ENCODE data around the gene PEDS1. TPM values are rescaled to one million over a fixed set of nuclear protein-coding genes. Genes with fewer than 3 reads are reported as not detected.
"Not testable (repeated sequence)": the region's sequence is repeated elsewhere in the genome, so short reads cannot be mapped to it uniquely, and the experiment has no call there.

Gene PEDS1
- total RNA-seq, 1 experiment from 2014 or later = 61.9 TPM

DNA sequence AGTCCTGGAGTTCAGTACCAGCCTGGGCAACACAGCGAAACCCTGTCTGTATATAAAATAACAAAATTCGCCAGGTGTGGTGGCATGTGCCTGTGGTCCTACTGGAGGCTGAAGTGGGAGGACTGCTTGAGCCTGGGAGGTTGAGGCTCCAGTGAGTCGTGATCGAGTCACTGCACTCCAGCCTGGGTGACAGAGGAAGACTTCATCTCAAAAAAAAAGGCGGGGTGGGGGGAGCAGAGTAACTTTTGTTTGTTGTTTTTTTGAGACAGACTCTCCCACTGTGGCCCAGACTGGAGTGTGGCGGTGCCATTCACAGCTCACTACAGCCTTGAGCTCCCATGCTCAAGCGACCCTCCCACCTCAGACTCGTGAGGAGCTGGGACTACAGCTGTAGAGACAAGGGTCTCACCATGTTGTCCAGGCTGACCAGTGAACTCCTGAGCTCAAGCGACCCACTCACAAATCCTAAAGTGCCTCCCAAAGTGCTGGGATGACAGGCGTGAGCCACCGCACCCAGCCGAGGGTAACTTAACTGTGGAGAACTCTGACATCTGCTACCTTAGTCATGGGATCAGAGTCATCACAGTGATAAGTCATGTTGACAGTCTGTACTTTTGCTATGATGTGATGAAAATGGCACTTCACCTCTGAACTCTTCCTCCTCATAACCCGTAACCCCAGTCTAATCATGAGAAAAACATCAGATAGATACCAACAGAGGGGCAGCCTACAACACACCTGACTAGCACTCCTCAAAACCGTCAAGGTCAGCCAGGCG, 16.5 kb downstream of the PEDS1 start:
- DNase-seq (ENCODE audit: low read depth) = peak; percentile 79

DNA sequence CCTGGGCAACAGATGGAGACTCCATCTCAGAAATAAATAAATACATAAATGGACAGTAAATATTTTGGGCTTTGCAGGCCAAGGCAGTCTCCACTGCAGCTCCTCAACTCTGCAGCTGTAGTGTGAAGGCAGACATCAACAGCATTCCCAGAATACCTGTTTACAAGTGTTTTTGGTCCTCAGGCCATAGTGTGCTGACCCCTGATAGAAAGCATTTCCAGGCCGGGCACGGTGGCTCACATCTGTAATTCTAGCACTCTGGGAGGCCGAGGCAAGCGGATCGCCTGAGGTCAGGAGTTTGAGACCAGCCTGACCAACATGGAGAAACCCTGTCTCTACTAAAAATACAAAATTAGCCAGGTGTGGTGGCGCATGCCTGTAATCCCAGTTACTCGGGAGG, 18.4 kb downstream of the PEDS1 start:
- not testable (repeated sequence) for DNase-seq (ENCODE audit: low read depth)

DNA sequence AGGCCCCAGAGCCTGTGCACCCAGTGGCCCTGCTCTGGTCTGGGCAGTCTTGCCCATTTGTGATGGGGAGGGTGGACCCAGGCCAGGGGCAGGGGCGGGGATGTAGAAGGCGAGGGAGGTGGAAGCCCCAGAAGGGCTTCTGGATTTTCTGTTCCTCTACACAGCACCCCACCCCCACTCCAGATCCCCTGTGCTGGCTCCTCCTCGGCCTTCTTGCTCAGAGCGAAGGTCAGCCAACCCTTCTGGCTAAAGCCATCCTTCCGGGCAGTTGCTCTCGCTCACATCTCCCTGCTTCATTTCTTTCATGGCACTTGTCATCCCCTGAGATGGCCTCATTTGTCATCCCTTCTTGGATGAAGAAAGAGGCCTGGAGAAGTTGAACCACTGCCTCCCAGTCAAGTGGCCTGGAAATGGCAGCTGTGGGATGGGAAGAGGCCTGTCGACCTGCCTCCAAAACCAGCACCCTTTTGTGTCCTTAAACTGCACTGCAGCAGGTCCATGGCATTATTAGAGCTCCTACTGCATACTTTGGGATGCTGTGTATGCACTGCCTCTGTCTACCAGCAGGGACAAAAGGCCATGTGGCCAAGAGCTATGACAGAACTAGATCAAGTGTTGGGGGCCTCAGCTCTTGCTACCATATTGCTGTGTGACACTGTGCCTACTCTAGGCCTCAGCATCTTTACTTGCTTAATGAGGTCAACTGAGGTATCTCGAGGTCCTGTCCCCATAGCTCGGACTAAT, 19.9 kb downstream of the PEDS1 start:
- no peak for DNase-seq (ENCODE audit: low read depth)

DNA sequence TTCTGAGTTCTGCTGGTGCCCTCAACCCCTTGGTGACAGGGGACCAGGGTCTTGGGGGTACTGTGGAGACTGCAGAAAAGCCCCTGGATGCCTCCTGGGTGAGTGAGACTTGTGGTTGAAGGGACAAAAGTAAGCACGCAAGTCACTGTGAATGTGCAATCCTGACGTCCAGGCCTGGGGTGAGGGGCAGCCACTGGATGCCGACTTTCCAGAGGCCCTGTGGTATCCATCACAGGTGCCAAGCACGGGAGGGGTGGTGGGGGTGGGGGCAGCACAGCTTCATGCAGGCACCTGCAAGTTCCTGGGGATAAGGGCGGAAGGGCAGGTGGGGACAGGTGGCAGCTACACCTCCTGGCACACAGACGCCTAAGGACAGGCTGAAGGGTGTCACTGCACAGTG, 20.5 kb downstream of the PEDS1 start:
- DNase-seq (ENCODE audit: low read depth) = no peak

DNA sequence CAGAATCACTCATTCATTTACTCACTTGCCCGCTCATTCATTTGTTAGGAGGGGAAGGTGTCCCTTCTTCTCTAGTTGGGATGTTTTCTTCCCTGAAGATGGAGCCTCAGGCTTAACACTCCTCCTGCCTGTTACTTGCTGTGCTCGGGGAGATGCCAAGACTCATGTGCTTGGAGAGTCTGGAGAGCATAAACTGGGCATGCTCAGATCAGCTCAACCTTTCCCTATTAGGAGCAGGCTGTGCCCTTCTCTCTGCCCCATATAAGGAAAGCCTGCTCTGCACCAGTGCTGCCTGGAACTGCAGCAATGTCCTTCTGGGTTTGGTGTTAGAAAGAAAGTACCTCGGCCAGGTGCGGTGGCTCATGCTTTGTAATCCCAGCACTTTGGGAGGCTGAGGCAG, 22.5 kb downstream of the PEDS1 start:
- DNase-seq (ENCODE audit: low read depth) = peak; percentile 33

DNA sequence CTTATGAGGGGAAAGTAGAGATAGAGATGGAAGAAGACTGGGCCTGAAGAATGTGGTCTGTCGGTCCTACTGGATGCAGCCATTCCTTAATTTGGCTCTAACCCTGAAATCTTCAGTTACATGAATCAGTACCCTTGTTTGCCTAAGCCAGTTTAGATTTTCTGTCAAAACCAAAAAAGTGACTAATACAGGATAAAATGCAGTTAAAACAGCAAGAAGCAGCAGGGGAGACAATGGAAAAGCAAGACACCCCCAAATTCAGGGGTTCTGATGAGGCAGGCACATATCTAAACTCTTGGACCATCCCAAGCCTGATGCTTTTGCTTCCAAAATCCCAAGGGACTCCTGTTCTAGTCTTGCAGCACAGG, 23.2 kb downstream of the PEDS1 start:
- peak; percentile 14 for DNase-seq (ENCODE audit: low read depth)

DNA sequence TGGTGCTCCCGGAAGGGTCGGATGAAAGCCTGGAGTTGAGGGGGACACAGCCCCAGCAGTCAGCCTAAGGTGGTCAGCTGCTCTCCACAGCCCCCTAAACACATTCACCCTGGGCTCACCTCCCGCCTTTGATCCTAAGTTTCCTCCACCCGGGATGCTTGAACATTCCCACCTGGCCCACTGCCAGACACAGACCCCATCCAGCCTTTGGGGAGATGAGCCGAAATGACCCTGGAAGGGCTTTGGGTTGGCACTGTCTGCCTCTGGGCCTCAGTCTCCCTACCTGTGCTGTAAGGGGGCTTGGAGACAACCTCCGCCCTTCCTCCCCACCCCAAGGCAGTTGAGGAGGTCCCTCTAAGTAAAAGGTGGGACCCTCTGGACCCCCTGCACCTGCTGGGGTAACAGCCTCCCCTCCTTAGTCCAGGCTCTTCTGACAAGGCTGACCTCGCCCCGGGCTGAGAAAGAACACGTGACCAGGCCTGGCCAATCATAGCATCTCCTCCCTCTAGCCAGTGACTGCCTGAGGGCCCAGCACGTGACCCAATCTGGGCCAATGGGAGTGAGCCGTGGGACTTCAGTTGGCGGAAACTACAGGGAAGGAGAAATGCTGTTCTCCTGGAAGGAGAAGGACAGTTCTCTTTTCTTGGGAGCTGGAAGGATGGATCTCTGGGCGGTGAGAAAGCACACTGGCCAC, 23.7 kb downstream of the PEDS1 start:
- DNase-seq (ENCODE audit: low read depth) = peak; percentile 27

DNA sequence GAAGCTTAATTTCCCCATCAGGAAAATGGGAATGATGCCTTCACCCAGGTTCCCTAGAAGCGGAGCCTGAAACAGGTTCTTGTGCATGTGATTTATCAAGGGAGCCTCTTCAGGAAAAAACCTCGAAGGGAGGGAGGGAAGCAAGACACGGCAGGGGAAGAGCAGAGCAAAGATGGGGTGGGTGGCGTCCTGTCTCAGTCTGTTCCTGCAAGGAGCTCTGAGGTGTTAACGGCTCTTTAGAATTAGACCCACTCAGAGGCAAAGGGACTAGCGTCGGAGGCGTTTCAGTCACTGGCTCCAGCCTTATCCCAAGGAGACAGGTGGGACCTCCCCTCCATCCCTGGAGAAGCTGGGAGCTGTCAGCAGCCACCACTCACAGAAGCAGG, 25.0 kb downstream of the PEDS1 start:
- DNase-seq (ENCODE audit: low read depth) = no peak

DNA sequence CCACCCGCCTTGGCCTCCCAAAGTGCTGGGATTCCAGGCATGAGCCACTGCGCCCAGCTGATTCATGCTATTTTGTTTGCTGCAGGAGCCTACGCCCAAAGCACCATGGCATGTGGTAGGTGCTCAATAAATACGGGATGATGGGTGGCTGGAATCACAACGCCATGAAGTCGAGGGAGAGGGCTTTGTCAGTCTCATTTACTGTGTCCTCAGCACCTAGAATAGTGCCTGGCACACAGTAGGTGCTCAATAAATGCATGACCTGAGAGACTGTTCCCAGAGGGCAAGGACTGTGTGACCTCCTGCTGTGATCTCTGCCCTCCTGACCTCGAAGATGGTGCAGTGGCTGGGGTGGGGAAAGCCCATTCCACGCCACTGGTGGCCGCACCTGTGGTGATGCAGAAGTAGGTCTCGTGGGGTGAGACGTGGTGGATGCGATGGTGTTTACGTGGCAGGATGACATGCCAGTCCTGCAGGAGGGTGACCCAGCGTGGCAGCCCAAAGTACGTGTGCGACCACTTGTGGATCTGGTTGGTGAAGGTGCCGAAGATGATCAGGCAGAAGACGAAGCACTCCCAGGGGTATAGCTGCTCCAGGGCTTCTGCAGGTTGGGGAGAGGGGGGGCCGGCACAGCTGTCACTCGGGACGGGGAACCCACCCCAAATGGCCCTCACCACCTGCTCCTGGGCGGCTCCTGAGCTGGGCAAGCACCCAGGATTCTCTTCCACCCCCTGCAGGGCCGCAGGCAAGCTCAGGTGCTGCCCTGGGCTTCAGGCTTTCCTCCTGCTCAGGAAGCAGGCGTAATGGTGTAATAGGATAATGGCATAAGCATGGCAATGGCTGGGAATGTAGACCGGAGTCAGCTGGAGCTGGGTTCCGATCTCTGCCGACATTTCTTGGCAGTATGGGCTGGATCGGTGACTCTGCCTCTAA, 25.7 kb downstream of the PEDS1 start:
- DNase-seq (ENCODE audit: low read depth) = no peak

DNA sequence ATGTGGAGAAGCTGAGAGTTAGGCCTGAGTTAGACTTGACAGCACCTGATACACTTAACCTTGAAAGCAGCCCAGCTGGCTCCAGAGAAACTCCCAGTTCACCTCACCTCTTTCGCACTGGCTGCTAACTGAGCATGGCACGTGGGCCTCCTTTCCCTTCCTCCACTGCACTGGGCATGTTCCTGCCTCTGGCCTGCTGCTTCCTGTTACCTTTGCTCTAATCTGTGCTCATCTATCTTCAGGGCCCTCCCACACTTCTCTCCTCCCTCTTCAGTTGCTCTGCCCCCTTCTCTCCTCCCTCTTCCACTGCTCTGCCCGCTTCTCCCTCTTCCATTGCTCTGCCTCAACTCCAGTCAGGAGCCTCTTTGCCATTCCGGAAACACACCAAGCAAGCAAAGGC, 26.9 kb downstream of the PEDS1 start:
- no peak for DNase-seq (ENCODE audit: low read depth)

DNA sequence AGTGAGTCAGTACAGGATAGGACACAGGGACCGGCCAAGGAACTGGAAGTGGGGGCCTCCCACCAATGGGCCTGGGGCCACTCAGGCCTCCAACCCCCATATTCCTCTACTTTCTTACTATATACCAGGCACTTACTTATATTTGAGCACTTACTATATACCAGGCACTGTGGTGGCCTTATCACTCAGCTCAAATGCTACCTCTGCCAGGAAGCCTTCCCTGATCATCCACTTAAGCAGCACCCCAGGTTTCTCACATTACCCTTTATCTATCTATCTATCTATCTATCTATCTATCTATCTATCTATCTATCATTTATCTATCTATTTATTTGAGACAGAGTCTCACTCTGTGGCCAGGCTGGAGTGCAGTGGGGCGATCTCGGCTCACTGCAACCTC, 28.2 kb downstream of the PEDS1 start:
- no peak for DNase-seq (ENCODE audit: low read depth)

DNA sequence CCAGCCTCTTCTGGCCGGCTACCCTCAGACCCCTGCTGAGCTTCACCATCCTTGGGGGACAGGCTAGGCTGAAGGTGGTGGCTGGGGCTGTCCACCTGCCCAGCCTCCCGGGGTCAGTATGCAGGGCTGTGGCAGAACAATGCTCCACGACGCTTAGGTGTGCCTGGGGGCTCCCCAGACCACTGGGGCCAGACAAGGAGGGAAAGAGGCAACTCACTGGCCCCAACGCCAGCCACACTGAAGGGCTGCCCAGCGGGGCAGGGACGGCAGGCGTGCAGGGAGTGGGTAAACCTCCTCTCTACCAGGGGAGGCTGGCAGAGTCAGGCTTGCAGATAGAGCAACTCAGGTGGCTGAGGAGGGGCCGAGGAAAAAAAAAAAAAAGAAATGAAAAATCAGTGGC, 29.0 kb downstream of the PEDS1 start:
- no peak for DNase-seq (ENCODE audit: low read depth)

DNA sequence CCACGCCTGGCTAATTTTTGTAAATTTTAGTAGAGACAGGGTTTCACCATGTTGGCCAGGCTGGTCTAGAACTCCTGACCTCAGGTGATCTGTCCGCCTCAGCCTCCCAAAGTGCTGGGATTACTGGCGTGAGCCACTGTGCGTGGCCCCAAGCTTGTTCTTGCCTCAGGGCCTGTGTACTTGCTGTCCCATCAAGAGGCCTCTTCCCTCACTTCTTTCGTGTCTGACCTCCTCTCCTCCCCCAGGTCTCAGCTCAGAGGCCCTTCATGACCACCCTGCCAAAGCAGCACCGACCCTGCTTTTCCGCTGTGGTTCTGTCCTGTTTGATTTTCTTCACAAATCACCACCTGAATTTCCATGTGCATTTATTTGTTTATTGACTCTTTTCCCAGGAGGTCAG, 30.1 kb downstream of the PEDS1 start:
- no peak for DNase-seq (ENCODE audit: low read depth)

DNA sequence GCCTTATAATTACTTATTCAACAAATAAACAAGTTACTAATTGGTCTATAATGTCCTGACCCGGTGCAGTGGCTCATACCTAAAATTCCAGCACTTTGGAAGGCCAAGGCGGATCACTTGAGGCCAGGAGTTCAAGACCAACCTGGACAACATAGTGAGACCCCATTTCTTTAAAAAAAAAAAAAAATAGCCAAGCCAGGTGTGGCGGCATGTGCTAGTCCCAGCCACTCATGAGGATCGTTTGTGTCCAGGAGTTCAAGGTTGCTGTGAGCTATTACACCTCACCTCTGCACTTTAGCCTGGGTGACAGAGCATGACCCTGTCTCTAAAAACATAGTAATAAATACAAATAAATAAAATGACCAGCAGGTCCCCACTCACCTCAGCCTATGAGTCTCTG, 30.8 kb downstream of the PEDS1 start:
- no peak for DNase-seq (ENCODE audit: low read depth)

DNA sequence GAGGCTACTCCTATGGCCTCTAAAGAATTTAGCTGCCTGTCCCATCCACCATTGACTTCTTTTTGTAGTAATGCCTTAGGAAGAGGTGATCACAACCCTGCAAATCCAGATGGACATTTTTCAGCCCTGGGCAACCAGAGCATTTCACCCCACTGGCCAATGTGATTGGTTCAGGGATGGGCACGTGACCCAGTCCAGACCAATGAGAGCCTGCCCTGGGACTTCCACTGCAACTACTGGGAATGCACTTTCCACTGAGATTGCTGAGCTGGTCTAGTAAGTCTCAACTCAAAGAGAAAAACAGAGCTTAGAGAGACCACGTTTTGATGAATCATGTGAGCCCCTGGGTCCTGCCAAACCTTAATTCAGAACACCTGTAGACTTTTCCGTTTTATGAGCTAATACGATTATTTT, 31.7 kb downstream of the PEDS1 start:
- DNase-seq (ENCODE audit: low read depth) = peak; percentile 76

DNA sequence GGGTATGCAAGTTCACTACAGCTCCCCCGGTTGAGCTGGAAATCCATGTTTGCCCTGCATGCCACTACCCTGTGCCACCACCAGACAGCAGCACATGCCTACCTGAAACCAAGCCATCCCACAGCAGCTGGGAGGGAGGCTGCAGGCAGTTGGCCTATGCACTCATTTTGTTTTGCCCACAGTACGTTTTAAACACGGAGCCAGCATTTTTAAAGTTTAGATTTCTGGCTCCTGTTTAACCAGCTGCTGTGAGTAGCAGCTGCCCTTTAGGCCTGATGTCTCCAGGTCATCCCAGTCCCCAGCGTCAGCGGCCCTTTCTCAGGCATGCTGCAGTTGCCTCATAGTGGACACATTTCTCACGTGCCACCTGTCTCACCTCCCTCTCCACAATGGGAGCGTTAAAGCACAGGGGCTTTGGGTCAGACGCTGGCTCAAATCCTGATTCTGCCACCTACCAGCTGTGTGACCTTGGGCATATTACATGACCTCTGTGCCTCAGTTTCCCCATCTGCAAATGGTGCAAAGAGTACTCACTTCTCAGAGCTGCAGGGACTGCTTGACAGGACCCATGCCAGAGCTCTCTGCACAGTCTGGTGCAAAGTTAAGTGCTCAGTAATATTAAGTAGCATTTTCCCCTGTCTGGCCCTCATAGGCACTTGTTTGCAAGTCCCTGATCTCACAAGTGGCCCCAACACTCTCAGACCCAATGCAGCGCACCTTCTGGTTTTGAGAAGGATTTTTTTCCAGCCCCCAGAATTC, 32.4 kb downstream of the PEDS1 start:
- peak; percentile 80 for DNase-seq (ENCODE audit: low read depth)

DNA sequence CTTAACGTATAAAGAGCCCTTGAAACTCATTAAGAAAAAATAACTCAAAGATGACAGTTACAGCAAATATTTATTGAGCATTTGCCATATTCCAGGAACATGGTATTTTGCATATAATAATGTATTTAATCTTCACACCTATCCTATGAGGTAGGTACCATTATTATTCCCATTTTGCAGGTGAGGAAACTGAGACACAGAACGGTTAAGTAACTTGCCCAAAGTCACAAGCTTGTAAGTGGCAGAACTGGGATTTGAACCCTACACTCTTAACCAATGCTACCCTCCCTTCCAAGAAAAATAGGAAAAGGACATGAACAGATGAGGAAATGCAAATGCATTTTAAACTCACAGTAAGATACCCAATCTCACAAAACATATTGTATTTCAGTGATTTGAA, 35.3 kb downstream of the PEDS1 start:
- no peak for DNase-seq (ENCODE audit: low read depth)

DNA sequence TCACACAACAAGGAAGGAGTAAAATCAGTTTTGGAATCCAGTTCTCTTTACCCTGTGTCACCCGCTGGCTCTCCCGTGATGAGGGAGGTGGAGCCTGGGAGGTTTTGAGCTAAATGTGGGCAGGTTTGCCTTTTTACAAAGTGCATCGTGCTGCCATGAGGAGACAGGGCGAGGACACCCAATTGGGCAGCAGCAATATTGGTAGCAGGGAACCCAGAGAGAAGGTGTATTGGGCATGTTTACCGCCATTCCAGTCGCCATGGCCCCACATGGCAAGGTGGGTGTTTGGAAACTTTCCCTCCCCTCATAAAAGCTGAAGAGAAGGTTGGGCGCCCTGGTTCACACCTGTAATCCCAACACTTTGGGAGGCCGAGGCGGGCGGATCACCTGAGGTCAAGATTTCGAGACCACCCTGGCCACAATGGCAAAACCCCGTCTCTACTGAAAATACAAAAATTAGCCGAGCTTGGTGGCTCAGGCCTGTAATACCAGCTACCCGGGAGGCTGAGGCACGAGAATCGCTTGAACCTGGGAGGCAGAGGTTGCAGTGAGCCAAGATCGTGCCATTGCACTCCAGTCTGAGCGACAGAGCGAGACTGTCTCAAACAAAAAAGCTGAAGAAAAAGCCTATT, 37.0 kb downstream of the PEDS1 start:
- no peak for DNase-seq (ENCODE audit: low read depth)

DNA sequence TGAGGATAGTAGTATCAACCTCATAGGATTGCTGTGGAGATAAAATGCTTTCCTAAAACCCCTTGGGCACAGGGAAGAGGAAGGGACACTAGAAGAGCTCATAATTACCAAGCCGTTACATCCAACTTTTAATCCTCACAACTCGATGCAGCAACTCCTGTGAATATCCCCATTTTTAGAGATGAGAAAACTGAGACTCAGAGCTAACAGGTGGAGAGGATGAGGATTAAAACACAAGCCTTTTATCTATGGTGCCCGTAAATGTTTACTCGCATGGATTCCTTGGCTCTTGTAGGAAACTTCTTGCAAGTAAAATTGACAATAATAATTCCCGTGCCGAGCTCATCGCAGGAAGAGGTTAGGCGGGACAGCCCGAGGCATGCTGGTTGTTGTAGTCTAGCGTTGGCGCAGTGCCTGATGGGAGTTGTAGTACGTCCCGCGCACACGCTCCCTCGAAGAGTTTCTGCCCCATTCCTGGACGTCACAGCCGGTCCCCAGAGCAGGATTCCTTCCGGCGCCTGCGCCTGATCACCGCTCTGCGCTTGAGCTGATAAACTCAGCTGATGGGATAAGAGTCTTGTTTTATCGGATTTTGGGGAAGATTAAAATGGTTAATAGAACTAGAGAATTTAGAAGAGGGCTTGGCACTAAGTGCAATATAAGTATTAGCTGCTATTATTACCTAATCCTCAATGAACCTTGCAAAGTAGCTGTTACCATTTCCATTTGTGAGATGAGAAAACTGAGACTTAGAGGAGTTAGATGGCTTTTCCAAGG, 37.7 kb downstream of the PEDS1 start:
- peak; percentile 98 for DNase-seq (ENCODE audit: low read depth)

DNA sequence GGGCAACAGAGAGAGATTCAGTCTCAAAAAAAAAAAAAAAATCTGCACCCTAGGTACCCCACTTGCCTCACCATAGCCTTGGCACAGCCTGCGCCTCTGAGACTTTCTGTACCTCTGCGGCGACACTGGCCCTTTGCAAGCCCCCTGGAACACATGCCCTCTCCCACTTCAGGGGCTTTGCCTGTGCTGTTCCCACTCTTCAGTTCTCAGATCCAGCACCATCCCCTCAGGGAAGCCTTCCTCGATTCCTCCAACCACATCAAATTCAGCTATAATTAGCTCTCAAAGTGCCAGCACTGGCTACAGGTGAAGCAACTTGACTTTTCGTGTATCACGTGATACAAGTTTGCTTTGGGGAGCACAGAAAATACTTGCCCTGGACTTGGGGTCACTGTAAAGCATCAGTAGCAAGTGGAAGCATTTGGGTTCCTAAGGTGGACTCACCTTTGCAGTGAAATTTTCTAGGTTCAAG, 38.4 kb downstream of the PEDS1 start:
- DNase-seq (ENCODE audit: low read depth) = no peak
